Neural progenitor cell (in vitro differentiated cells): ENCODE data around the gene SDK1. TPM values are rescaled to one million over a fixed set of nuclear protein-coding genes. Genes with fewer than 3 reads are reported as not detected.

Source experiments
- DNase-seq: peaks from one replicate; pipeline ENCODE4 v3.0.0-alpha.2; 2016; ENCODE audit warnings: low spot score
- H2AFZ ChIP-seq: fragments of 200-600 bp; sonication (generic); replicated peaks from 2 replicates; pipeline ENCODE4 v1.6.1; 2016; ENCODE audit warnings: antibody characterized with exemption
- H3F3A ChIP-seq: fragments of 200-600 bp; sonication (generic); 2 replicates; pipeline ENCODE4 v1.6.1; 2016; ENCODE audit warnings: antibody characterized with exemption, low read depth
- H3K27ac ChIP-seq: fragments of 200-600 bp; sonication (generic); 2 replicates; pipeline ENCODE4 v1.5.1; 2016; ENCODE audit warnings: mild to moderate bottlenecking
- H3K27me3 ChIP-seq: fragments of 200-600 bp; sonication (generic); 2 replicates; pipeline ENCODE4 v1.6.1; 2016; ENCODE audit warnings: mild to moderate bottlenecking, moderate library complexity
- H3K36me3 ChIP-seq: fragments of 200-600 bp; sonication (generic); 2 replicates; pipeline ENCODE4 v1.5.1; 2016
- H3K4me1 ChIP-seq: fragments of 200-600 bp; sonication (generic); 2 replicates; pipeline ENCODE4 v1.6.1; 2016; ENCODE audit warnings: mixed run types
- H3K4me2 ChIP-seq: fragments of 200-600 bp; sonication (generic); 2 replicates; pipeline ENCODE4 v1.6.1; 2016
- H3K4me3 ChIP-seq: fragments of 200-600 bp; sonication (generic); 2 replicates; pipeline ENCODE4 v1.5.1; 2016
- H3K79me2 ChIP-seq: fragments of 200-600 bp; sonication (generic); 2 replicates; pipeline ENCODE4 v1.6.1; 2016; ENCODE audit warnings: low read depth
- H3K9ac ChIP-seq: fragments of 200-600 bp; sonication (generic); 2 replicates; pipeline ENCODE4 v1.6.1; 2016
- H3K9me3 ChIP-seq: fragments of 200-600 bp; sonication (generic); 2 replicates; pipeline ENCODE4 v1.5.1; 2016; ENCODE audit warnings: low read depth
- H4K20me1 ChIP-seq: fragments of 200-600 bp; sonication (generic); 2 replicates; pipeline ENCODE4 v1.6.1; 2016; ENCODE audit warnings: low read depth
- H3K27ac Mint-ChIP-seq: 3 replicates; pipeline ENCODE4 v1.8.0; 2021; ENCODE audit warnings: mixed read lengths
- H3K27me3 Mint-ChIP-seq: 2 replicates; pipeline ENCODE4 v1.8.0; 2022; ENCODE audit warnings: low read depth, mild to moderate bottlenecking, inconsistent platforms, moderate library complexity, mixed read lengths; ENCODE audit not compliant: insufficient read depth
- H3K36me3 Mint-ChIP-seq: 3 replicates; pipeline ENCODE4 v1.8.0; 2021; ENCODE audit warnings: mixed read lengths
- H3K4me1 Mint-ChIP-seq: 3 replicates; pipeline ENCODE4 v1.8.0; 2021; ENCODE audit warnings: mixed read lengths
- H3K4me3 Mint-ChIP-seq: 3 replicates; pipeline ENCODE4 v1.8.0; 2021; ENCODE audit warnings: mild to moderate bottlenecking, moderate library complexity, mixed read lengths
- H3K9me3 Mint-ChIP-seq: 3 replicates; pipeline ENCODE4 v1.8.0; 2020; ENCODE audit warnings: mixed read lengths
- EZH2 ChIP-seq: fragments of 200-600 bp; sonication (generic); IDR thresholded peaks from 2 replicates; pipeline ENCODE4 v1.6.1; 2017; ENCODE audit warnings: antibody characterized with exemption, mild to moderate bottlenecking, moderate library complexity
- EZH2phosphoT487 ChIP-seq: fragments of 200-600 bp; sonication (generic); IDR thresholded peaks from 2 replicates; pipeline ENCODE4 v1.6.1; 2017; ENCODE audit warnings: antibody characterized with exemption
- total RNA-seq: library from RNA; depleted of rRNA; stranded (reverse); fragments of >200 nt; gene quantifications from 2 replicates; pipeline ENCODE4 v1.2.3, GENCODE V29; 2015; ENCODE audit warnings: low replicate concordance
- TF ChIP-seq, protein P1 (sequence below): fragments of 200-600 bp; sonication (generic); IDR thresholded peaks from 2 replicates; pipeline ENCODE4 v1.5.1; 2017; ENCODE audit warnings: antibody characterized with exemption, mild to moderate bottlenecking

The SDK1 gene
- total RNA-seq, 1 donor from 2014 or later, result 4.9 TPM

DNA sequence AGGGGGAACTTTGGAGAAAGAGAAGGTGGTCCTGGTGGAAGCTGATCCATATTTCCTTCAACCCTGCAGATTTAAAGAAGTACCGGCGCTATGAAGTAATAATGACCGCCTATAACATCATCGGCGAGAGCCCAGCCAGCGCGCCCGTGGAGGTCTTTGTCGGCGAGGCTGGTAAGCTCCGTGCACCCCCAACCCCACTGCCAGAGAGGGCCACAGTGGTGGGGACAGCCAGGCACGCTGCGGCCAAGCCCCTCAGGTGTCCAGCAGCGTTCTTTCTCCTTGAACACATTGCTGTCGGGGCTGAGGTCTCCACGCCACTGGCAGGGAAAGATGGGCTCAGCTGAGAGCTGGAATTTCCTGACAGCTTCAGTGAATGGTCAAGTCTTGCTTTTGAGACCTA lies 877.4 kb downstream of the SDK1 start:
- TF ChIP-seq EZH2phosphoT487 (no peak), EZH2 (no peak)
- TF ChIP-seq, protein P1, sequence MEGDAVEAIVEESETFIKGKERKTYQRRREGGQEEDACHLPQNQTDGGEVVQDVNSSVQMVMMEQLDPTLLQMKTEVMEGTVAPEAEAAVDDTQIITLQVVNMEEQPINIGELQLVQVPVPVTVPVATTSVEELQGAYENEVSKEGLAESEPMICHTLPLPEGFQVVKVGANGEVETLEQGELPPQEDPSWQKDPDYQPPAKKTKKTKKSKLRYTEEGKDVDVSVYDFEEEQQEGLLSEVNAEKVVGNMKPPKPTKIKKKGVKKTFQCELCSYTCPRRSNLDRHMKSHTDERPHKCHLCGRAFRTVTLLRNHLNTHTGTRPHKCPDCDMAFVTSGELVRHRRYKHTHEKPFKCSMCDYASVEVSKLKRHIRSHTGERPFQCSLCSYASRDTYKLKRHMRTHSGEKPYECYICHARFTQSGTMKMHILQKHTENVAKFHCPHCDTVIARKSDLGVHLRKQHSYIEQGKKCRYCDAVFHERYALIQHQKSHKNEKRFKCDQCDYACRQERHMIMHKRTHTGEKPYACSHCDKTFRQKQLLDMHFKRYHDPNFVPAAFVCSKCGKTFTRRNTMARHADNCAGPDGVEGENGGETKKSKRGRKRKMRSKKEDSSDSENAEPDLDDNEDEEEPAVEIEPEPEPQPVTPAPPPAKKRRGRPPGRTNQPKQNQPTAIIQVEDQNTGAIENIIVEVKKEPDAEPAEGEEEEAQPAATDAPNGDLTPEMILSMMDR, result no peak
- H3K9me3 Mint-ChIP-seq, result peaks cover 10% of the 10 kb centered on the region
- Histone ChIP-seq H3K27me3 (no peaks in the 10 kb centered on the region), H3K4me1 (no peaks in the 10 kb centered on the region), H3K9ac (no peak overlapping the region), H2AFZ (no peak overlapping the region), H3F3A (no peaks in the 10 kb centered on the region), H4K20me1 (no peaks in the 10 kb centered on the region), H3K27ac (no peak overlapping the region), H3K4me2 (no peak overlapping the region), H3K79me2 (no peaks in the 10 kb centered on the region), H3K4me3 (no peak overlapping the region), H3K9me3 (no peaks in the 10 kb centered on the region), H3K36me3 (no peaks in the 10 kb centered on the region)
- DNase-seq, result no peak
- no peak overlapping the region for H3K4me3 Mint-ChIP-seq
- H3K4me1 Mint-ChIP-seq, result peaks cover 3% of the 10 kb centered on the region
- no peak overlapping the region for H3K27ac Mint-ChIP-seq
- peaks cover 20% of the 10 kb centered on the region for H3K36me3 Mint-ChIP-seq
- peaks cover 4% of the 10 kb centered on the region for H3K27me3 Mint-ChIP-seq

DNA sequence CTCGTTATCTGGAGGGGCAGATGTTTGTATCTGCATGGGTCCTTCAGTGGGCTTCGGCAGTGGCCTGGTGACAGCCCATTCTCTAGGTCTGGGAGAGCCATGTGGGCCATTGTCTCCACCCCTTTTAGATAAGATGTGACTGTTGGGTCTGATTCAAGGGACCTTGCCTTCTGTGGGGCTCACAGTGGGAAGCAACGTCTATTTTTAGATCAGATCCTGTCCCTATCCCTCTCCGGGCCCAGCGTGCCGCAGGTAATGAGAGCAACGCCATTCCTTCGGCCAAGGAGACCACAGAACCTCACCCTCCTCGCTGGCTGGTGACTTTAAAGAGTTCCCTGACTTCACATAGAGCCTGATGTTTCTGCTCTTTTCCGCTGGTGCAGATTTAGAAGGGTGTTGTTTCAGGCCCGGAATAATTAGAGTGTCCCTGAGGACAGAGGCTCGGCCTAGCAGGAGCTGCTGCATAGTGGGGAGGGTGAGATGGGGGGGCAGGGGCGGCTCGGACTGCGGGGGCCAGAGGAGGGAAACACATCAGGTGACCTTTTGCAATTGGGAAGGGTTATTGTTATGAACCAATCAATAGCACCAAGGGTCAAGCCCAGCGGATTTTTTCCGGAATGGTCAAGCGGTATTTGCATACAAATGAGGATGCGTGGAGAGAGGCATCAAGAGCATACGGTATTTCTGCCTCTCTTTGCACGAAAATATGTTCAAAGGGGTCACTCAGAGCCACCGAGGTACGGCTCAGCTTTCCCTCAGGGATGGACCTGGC lies 878.0 kb downstream of the SDK1 start:
- H3K4me1 ChIP-seq, result no peaks in the 10 kb centered on the region
- no peaks in the 10 kb centered on the region for H4K20me1 ChIP-seq
- DNase-seq, result no peak
- no peak overlapping the region for H3K4me2 ChIP-seq
- Mint-ChIP-seq H3K4me1 (peaks cover 3% of the 10 kb centered on the region), H3K36me3 (peaks cover 20% of the 10 kb centered on the region), H3K27ac (no peak overlapping the region), H3K27me3 (peaks cover 4% of the 10 kb centered on the region), H3K4me3 (no peak overlapping the region), H3K9me3 (peaks cover 10% of the 10 kb centered on the region)
- no peak overlapping the region for H3K27ac ChIP-seq
- H3F3A ChIP-seq, result no peaks in the 10 kb centered on the region
- no peaks in the 10 kb centered on the region for H3K36me3 ChIP-seq
- no peaks in the 10 kb centered on the region for H3K9me3 ChIP-seq
- no peak overlapping the region for H2AFZ ChIP-seq
- no peak overlapping the region for H3K4me3 ChIP-seq
- no peaks in the 10 kb centered on the region for H3K79me2 ChIP-seq
- no peak for TF ChIP-seq EZH2
- TF ChIP-seq, protein P1, result no peak
- no peaks in the 10 kb centered on the region for H3K27me3 ChIP-seq
- H3K9ac ChIP-seq, result no peak overlapping the region

DNA sequence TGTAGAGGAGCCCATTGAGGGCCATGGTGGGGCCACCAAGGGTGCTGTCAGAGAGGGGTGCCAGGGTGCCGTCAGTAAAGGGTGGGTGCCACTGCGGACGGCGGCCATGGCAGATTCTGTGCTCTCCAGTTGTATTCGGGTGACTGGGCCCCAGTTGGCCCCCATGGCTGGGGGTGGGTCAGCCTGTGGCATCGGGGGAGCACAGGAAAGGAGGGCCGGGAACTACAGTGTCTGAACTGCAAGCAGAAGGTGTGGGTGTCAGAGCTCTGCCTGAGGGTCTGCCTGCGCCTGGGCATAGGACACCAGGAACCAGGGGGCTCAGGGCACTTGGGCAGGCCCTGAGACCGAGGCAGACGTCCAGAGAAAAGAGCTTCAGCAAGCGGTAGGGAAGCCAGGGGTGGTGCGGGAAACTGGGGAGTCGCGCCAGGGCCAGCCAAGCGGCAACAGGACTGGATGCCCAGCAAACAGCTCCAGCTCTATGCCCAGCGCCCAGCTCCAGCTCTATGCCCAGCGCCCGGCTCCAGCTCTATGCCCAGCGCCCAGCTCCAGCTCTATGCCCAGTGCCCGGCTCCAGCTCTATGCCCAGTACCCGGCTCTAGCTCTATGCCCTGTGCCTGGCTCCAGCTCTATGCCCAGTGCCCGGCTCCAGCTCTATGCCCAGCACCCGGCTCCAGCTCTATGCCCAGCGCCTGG lies 878.8 kb downstream of the SDK1 start:
- Histone ChIP-seq H3K27me3 (no peaks in the 10 kb centered on the region), H3K4me1 (no peaks in the 10 kb centered on the region), H2AFZ (no peak overlapping the region), H3K9ac (no peak overlapping the region), H3K4me3 (no peak overlapping the region), H3K36me3 (no peaks in the 10 kb centered on the region), H3F3A (no peaks in the 10 kb centered on the region), H3K4me2 (no peak overlapping the region), H3K9me3 (no peaks in the 10 kb centered on the region), H4K20me1 (no peaks in the 10 kb centered on the region), H3K27ac (no peak overlapping the region), H3K79me2 (no peaks in the 10 kb centered on the region)
- peaks cover 20% of the 10 kb centered on the region for H3K36me3 Mint-ChIP-seq
- H3K4me3 Mint-ChIP-seq, result no peak overlapping the region
- H3K4me1 Mint-ChIP-seq, result peaks cover 3% of the 10 kb centered on the region
- no peak for DNase-seq
- no peak overlapping the region for H3K27ac Mint-ChIP-seq
- TF ChIP-seq EZH2phosphoT487 (no peak), EZH2 (no peak)
- TF ChIP-seq, protein P1, result no peak
- H3K9me3 Mint-ChIP-seq, result peaks cover 10% of the 10 kb centered on the region
- peaks cover 6% of the 10 kb centered on the region for H3K27me3 Mint-ChIP-seq
